Sciatic nerve (tissue), 2 donors: ENCODE results near the gene DYNLT1. TPM values are rescaled to one million over a fixed set of nuclear protein-coding genes. Genes with fewer than 3 reads are reported as not detected.
A peak's percentile ranks its signal among the peaks of the same experiment; 100 is the strongest.
"Not testable (repeated sequence)": the region's sequence is repeated elsewhere in the genome, so short reads cannot be mapped to it uniquely, and the experiment has no call there.

Source experiments
- ATAC-seq: fragments of 200-7000 bp; cut with Tn5 transposase; one replicate; pipeline ENCODE4 v1.9.1; 2020; ENCODE audit warnings: mild to moderate bottlenecking, moderate library complexity
- DNase-seq: peaks from one replicate; pipeline ENCODE4 v3.0.0-alpha.2; 2020; ENCODE audit warnings: low spot score
- intact Hi-C: fragments of 100-400 bp; cut with DNase I; formaldehyde crosslinking; loops from one replicate; pipeline ENCODE4 v1.14.2; 2022
- total RNA-seq: library from RNA; stranded (reverse); fragmentation: NEBNext Ultra II Directional; extraction: Animal tissue kit (Norgen Biotek cat#: 25700); gene quantifications from one replicate; pipeline ENCODE4 v1.2.1, GENCODE V29; 2021
- donor health status: DM: no; HTN: no; CAD: no.
- donor health status: DM: no; HTN: no; CAD: no.

The DYNLT1 gene
- total RNA-seq, 1 donor from 2014 or later = 58.6 TPM

DNA sequence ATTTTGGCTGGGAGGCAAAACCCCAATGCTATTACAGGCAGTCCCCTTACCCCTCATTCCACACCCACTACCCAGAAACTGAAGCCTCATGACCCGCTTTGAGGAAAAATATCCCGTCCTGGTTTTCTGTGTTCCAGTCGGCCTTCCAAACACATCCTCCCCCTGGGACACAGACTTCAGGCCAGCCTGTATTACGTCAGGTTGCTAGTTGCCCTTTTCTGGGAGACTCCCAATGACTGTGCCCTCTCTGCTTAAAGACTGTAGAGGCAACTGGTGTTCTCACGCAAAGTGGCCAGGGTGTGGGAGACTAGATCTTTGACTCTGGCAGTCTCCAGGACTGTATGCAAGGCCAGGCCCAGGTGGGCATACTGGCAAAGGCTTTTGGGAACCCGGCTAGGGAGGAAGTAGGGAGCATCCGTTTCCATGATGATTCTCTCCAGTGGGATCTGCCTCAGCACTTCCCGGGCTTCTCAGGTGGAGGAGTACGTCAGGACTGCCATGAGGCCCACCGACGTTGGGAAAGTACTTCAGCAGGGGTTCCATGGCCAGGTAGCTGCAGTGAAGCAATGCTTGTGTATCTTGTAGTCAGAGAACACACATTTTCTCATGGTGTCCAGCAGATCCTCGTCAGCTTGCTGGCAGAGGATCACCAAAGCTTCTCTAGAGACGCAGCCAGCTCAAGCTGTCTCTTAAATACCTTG is 34.9 kb downstream of the DYNLT1 start:
- peak; percentile 62 for ATAC-seq
- intact Hi-C loops = loop anchor here (10.0 kb wide), 1 partner anchor 385 kb away; no protein-coding TSS in a partner anchor
- no peak for DNase-seq

DNA sequence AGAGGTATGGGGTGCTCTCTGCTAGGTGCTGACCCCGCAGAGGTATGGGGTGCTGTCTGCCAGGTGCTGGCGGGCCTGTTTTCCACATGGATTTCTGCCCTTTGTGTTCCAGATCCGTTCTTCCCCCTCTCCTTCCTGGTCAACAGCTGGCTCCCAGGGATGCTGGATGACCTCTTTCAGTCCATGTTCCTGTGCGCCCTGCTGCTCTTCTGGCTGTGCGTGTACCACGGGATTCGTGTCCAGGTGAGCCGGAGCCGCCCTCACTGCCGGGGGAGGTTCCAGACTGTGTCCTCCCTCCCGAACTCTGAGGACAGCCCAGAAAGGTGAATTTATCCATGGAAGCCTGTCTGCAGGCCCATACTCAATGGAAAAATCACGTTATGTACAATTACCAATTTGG is 36.3 kb downstream of the DYNLT1 start:
- ATAC-seq (no peak), DNase-seq (peak; percentile 49)
- intact Hi-C loops = loop anchor here (10.0 kb wide), 1 partner anchor 383 kb away; no protein-coding TSS in a partner anchor

- DNase-seq (peak; percentile 19), ATAC-seq (no peak)
- intact Hi-C loops = loop anchor here (10.0 kb wide), 1 partner anchor 383 kb away; no protein-coding TSS in a partner anchor
Measured at GRCh38 chr6:158607411-158608170, 37.0 kb downstream of the DYNLT1 start.

DNA sequence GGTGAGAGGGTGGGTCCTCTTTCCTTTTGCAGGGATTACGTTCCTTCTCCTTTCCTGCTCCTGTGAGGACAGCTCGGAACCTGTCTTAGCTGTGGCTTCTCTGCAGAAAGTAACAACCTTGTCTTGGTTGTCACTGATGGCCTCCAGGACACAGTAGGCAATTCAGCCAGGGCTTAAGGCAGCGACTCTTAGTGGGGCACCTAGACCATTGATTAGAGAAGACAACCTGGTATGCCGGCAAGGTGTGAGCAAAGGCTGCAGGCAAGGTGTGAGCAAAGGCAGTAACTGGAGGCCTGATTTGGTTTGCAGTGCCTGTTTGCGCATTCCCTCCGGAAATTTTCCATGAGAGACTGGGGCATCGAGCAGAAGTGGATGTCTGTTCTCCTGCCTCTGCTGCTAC is 37.6 kb downstream of the DYNLT1 start:
- no peak for DNase-seq
- intact Hi-C loops = loop anchor here (10.0 kb wide), 1 partner anchor 382 kb away; no protein-coding TSS in a partner anchor
- ATAC-seq = no peak

GRCh38 chr6:158606011-158606410 is 38.5 kb downstream of the DYNLT1 start:
- DNase-seq, ATAC-seq: not testable (repeated sequence)
- intact Hi-C loops = loop anchor here (10.0 kb wide), 1 partner anchor 381 kb away; no protein-coding TSS in a partner anchor

DNA sequence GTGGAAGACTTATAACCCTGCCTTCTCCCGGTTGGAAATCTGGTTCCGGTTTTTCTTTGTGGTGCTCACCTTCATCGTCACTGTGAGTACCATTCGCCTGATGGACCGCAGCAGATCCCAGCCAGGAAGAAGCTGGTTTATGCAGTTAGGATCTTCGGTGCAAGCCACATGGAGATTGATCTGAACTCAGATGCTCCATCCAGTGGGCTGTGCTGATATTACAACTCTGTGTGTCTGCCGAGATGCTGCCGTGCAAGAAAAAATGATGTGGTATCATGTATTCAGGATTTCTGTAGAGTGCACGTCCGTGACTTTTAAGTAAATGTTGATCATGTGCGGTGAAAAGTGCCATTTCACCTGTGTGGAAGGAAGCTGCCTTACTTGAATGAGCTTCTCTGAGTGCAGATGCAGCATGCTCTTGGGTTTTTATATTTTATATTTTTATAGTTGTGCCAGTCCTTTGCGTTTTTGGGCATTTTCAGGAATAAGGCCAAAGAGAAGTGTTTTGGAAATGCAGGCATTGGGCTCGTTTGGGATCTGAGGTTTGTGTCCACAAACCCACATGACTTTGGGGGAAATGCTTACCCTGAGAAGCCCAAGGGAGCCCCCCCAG is 39.2 kb downstream of the DYNLT1 start:
- peak; percentile 73 for DNase-seq
- ATAC-seq = peak; percentile 74
- intact Hi-C loops = loop anchor here (10.0 kb wide), 1 partner anchor 381 kb away; no protein-coding TSS in a partner anchor

- no peak for ATAC-seq
- intact Hi-C loops = loop anchor here (10.0 kb wide), 1 partner anchor 379 kb away; no protein-coding TSS in a partner anchor
Measured at GRCh38 chr6:158604048-158604406, 40.5 kb downstream of the DYNLT1 start.

GRCh38 chr6:158603261-158604047 is 41.1 kb downstream of the DYNLT1 start:
- ATAC-seq (no peak), DNase-seq (no peak)
- intact Hi-C loops = loop anchor here (10.0 kb wide), 1 partner anchor 379 kb away; no protein-coding TSS in a partner anchor

More at GRCh38 chr6:158604048-158604406, 40.5 kb downstream of the DYNLT1 start:
- DNase-seq = no peak

DNA sequence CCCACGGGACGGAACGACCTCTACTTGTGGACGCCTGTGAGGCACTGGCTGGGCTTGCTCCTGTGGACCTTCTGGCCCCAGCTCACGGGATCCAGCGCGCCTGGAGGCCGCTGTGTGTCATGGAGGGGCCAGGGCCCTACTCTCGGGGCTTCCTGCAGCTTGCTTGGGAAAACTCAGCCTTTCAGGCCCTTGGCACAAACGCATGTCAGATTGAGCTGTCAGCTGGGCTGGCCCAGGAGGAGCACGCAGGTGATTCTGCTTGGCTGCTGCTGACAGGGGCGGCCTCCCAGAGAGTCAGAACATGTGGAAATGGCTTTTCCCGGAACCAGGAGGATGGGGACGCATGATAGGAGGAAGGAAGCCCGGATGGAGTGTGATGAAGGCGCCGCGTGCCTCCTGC is 44.9 kb downstream of the DYNLT1 start:
- ATAC-seq = no peak

GRCh38 chr6:158597565-158597964 is 47.0 kb downstream of the DYNLT1 start:
- DNase-seq (no peak), ATAC-seq (no peak)
- intact Hi-C loops = no loop called here

More for the DNA sequence above, 44.9 kb downstream of the DYNLT1 start:
- no peak for DNase-seq
- intact Hi-C loops = loop anchor here (10.0 kb wide), 1 partner anchor 375 kb away; no protein-coding TSS in a partner anchor

DNA sequence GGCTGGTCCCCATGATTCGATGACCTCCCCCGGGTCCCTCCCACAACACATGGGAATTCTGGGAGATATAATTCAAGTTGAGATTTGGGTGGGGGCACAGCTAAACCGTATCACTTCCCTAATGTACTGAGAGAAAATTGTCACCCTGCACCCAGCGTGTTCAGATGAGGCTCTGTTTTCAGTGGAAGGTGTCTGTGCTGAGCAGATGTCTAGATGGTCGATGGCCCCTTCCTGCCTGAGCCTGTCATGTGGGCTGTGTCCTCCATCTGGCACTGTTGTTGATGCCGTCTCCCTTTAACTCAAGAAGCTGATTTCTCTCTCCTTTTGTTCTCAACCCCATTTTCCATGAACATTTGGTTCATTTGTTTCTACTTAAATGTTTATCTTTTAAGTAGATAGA is 47.7 kb downstream of the DYNLT1 start:
- ATAC-seq = no peak
- intact Hi-C loops = no loop called here

GRCh38 chr6:158595223-158595622 is 49.3 kb downstream of the DYNLT1 start:
- intact Hi-C loops = no loop called here
- ATAC-seq (no peak), DNase-seq (no peak)

More for the DNA sequence above, 47.7 kb downstream of the DYNLT1 start:
- DNase-seq = no peak

GRCh38 chr6:158593670-158594069 is 50.9 kb downstream of the DYNLT1 start:
- intact Hi-C loops = no loop called here
- ATAC-seq = no peak
- DNase-seq = no peak

- ATAC-seq (no peak), DNase-seq (no peak)
- intact Hi-C loops = no loop called here
Measured at GRCh38 chr6:158591810-158592209, 52.7 kb downstream of the DYNLT1 start.

DNA sequence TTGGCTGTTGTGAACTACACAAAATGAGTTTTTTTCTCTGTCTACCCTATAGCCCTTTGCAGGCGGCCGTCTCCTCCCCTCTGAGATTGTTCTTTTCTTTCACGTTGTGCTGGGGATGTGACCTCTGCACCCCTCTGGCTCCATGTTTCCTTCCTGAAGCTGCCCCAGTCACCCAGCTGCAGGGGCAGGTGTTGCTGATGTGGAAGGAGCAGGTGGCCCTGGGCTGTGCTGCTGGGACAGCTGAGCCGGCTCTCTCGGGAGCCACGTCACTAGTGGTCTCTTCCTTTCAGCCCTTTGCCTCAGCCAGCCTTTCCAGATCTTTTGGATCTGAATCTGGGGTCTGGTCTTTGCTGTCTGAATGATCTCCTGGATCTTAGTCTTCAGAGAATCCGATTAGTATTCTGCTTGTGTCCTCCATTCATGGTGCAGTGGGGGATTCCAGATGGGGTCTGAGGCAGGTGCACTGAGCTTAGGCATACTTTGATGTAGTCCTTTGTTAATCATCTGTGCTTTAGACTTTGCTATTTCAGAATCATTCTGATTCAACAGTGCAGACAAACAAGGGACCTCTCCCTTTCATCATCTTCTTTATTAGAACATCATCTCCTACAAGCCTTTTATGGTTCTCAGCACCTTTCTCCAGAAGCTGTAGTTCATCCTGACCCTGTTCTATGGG is 53.3 kb downstream of the DYNLT1 start:
- intact Hi-C loops = no loop called here
- ATAC-seq (no peak), DNase-seq (no peak)

- DNase-seq = no peak
- intact Hi-C loops = no loop called here
- no peak for ATAC-seq
Measured at GRCh38 chr6:158589366-158589765, 55.2 kb downstream of the DYNLT1 start.

- DNase-seq (no peak), ATAC-seq (no peak)
- intact Hi-C loops = no loop called here
Measured at GRCh38 chr6:158586652-158587051, 57.9 kb downstream of the DYNLT1 start.
